Measurements from ENCODE around the gene ASNS.

DNA sequence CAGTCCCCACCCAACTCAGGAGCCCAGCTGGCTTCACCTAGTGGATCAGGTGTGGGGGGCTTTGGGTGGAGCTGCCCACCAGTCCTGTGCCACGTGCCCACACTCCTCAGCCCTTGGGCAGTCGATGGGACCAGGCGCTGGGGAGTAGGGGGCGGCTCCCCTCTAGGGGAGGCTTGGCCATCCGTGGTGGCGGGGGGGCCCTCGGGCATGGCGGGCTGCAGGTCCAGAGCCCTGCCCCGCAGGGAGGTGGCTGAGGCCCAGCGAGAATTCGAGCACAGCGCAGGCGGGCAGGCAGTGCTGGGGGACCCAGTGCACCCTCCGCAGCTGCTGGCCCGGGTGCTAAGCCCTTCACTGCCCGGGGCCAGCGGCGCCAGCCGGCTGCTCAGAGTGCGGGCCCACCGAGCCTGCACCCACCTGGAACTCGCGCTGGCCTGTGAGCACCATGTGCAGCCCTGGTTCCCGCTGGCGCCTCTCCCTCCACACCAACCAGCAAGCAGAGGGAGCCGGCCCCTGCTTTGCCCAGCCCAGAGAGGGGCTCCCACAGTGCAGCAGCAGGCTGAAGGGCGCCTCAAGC lies 29.3 kb downstream of the ASNS start:
- TF ChIP-seq, protein P1, sequence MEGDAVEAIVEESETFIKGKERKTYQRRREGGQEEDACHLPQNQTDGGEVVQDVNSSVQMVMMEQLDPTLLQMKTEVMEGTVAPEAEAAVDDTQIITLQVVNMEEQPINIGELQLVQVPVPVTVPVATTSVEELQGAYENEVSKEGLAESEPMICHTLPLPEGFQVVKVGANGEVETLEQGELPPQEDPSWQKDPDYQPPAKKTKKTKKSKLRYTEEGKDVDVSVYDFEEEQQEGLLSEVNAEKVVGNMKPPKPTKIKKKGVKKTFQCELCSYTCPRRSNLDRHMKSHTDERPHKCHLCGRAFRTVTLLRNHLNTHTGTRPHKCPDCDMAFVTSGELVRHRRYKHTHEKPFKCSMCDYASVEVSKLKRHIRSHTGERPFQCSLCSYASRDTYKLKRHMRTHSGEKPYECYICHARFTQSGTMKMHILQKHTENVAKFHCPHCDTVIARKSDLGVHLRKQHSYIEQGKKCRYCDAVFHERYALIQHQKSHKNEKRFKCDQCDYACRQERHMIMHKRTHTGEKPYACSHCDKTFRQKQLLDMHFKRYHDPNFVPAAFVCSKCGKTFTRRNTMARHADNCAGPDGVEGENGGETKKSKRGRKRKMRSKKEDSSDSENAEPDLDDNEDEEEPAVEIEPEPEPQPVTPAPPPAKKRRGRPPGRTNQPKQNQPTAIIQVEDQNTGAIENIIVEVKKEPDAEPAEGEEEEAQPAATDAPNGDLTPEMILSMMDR (IDR thresholded peaks at IDR 0.05), result no peak
- TF ChIP-seq POLR2A (IDR thresholded peaks at IDR 0.05), result no peak
